Measurements from ENCODE around the gene TMEFF2. TPM values are rescaled to one million over a fixed set of nuclear protein-coding genes. Genes with fewer than 3 reads are reported as not detected.

The TMEFF2 gene
- total RNA-seq, 1 donor from 2014 or later, result 12.8 TPM

DNA sequence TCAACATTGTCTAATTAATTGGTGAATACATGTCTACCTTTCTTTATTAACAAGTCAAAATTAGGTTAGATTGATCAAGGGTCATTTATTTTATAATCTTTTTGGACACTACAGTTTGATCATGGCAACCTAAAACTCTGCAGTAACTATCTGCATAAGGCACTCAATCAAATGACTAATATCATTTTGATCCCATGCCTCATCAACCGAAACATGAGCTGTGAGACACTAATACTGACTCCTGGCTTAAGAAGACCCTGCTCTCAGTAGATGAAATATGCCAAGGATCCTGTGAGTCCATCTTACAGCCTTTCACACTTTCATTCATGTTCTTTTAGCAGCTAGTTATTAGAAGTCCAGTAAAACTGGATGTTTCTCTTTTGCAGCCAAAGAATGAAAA, 178.5 kb downstream of the TMEFF2 start:
- no peak for DNase-seq (ENCODE audit: low spot score)

DNA sequence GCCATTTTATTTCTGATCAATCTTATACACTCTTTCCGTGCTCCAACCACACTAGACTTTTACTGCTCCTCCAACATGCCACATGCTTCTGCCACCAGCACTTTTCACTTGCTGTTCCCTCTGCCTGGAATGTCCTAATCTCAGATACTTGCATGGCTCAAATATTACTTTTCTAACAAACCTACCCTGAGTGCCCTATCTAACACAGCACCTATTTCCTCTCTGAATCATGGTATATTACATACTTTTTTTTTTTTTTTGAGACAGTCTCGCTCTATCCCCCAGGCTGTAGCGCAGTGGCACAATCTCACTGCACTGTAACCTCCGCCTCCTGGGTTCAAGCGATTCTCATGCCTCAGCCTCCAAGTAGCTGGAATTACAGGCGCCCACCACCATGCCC, 181.5 kb downstream of the TMEFF2 start:
- no peak for DNase-seq (ENCODE audit: low spot score)

DNA sequence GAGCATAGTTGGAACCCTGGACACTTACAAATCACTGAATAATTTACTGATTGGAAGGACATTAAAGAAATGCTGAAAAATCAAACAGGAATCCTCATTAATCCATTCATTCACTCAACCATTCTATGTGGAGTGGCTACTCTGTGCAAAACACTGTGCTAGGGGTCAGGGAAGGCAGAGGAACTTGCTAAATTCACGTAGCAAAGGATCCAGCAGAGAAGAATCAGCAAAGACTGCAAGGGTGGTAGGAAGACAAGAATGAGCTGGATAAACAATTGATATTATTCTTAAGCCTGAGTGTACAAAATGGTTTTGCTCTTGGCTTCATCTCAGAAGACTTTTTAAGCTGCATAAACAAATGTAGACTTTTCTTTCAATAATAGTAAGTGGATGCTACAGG, 183.5 kb downstream of the TMEFF2 start:
- no peak for DNase-seq (ENCODE audit: low spot score)

DNA sequence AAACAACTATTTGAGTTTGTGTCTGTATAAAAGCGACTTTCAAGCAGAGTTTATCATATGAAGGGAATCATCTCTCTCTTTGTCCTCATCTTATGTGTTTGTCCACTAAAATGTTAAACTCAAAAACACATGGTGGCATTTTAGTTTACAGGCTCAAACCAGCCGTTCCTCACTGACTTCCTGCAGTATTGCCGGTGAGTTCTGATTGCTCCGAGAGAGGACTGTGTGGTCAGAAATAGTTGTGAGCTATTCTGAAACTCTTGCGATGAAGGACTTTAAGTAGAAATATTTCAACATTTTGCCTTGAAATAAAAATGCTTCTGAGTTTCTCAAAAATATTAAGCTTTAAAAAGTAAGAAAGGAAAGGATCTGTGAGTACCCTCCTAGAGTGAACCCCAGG, 184.7 kb downstream of the TMEFF2 start:
- DNase-seq (ENCODE audit: low spot score), result no peak

DNA sequence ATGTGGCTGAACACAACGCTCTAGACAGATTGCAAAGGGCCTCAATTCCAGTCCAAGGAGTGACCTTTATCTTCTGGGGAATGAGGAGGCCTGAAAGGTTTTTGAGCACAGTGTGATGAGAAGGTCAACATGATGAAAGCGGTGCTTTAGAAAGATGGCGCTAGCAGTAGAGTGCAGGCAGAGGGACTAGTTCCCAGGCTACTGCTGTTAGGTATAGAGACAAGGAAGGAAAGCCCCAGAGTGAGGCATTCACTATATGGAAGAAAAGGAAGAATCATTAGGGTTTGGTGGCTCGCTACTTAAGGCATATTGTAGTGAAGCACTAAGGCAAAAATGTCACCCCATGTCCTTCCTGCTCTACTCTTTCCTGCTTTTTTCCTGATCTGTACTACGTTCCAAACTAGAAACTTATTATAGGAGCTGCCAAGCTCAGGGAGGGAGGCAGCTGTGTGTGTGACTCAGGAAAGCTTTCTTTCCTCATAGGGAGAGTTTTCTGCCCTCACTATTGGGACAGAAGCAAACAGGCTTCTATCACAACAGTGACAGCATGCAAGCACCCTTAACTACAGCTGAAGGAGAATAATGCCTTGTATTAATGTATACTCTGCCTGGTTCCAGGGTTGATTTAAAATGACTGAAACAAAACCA, 187.0 kb downstream of the TMEFF2 start:
- DNase-seq (ENCODE audit: low spot score), result no peak

DNA sequence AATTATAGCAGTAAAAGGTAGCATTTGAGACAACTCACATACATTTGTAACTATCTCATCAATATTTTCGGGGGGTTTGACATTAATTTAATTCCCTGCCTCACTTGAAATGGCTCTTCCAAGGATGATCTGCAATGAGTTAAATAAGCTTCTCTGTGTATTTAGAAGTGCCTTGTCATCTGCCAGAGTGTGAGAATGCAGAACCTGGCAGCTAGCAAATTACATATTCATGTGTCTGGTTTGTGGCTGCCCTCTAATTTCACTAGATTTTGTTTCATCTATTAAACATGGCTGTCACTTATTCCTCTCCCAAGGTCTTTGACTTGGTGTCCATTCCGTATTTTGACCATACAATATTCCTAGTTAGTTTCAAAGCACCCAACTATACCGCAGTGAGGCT, 189.5 kb downstream of the TMEFF2 start:
- DNase-seq (ENCODE audit: low spot score), result no peak

DNA sequence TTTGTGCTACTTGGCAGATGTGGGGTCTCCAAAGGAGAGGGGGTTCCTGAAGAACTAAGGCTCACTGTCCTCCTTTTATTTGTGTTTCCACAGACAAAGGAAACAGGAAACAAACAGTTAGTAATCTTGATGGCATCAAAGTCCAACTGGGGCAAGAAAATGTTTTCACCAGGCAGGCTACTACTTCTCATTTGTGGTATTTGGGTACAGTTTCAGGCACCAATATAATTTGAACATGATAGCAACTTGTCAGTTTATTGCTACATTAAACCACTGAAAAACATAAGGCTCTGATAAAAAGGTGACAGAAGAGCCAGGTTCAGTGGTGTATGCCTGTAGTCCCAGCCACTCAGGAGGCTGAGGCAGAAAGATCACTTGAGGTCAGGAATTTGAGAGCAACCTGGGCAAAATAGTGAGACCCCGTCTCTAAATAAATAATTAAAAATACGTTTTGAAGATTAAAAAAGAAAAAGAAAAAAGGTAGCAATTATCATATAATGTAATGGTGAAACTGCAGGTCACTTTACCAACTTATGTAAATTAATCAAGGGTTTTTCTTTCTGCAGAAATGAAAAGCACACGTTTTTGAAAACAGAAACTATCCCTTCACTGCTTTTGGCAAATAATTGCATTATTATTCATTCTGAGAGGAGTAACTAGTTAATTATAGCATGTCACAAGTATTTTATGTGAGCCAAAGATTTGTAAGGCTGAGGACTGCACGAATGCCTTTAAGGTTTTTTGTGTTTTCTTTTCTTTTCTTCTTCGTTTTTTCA, 190.4 kb downstream of the TMEFF2 start:
- DNase-seq (ENCODE audit: low spot score), result no peak

DNA sequence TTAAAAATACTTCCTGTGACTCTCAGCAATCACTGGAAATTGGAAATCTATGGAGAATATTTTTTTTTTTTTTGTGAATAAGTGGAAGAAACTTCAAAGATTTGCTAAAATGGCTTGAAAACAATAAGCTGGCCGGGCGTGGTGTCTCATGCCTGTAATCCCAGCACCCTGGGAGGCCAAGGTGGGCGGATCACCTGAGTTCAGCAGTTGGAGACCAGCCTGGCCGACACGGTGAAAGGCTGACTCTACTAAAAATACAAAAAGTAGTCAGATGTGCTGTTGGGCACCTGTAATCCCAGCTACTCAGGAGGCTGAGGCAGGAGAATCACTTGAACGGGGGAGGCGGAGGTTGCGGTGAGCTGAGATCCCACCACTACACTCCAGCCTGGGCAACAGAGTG, 192.3 kb downstream of the TMEFF2 start:
- DNase-seq (ENCODE audit: low spot score), result no peak

DNA sequence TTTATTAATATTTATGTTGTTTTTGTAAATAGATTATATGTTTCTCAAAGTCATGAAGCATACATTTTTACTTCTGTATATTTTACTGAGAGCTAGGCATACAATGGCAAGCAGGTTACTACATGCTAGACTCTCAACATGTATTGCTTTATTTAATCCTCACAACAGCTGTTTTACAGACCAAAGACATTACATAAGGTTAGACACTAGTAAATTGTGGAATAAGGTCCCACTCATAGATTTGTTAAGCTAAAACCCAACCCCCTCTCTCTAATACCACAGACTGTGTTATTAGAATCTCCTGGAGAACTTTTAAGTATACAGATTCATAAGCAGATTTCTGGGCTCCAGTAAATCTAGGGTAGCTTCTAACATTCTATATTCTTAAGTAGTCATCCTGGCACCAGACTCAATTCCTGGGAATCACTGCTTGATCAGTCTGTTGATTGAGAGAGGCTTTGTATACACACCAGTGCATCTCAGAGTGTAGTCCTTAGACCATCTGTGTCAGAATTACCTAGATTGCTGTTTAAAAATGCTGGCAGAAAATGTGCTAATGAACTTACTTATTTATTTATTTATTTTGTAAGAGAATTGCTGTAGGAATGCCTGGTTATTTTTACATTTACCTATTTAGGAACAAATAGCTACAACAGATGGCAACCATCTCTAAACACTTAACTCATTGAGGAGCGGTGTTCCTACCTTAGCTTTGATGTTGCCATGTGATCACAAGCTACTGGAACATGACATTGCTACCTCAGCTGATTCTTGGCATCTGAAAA, 194.3 kb downstream of the TMEFF2 start:
- DNase-seq (ENCODE audit: low spot score), result no peak

DNA sequence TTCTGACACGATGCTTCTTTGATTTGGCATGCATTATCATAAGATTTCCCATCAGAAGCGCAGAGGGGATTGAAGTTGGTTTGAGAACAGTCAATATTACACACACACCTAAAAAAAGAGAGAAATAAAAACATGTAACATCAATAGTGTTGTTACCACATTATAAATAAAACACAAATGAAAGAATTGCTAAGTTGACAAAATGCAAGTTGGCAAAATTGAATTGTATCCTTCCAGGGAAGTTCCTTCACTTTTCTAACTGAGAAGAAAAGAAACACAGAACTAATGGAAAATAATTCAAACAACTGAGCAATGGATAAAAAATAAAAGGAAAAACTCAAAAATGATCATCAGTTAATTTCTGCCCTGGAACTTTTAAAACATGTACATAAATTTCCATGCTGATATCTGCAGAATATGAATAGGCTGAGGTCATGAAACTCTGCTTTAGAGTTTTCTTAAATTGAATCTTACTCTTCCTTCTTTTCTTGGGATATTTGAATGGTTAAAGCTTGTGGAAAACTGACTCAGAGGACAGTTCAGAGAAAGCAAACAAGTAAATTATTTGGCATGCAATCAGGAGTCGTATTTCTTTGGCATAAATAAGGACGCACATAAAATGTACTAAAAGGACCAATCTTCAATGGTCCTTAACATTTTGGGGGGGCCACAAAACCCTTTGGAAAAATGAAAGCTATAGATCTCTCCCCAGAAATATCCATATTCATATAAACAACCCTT, 195.5 kb downstream of the TMEFF2 start:
- DNase-seq (ENCODE audit: low spot score), result no peak

DNA sequence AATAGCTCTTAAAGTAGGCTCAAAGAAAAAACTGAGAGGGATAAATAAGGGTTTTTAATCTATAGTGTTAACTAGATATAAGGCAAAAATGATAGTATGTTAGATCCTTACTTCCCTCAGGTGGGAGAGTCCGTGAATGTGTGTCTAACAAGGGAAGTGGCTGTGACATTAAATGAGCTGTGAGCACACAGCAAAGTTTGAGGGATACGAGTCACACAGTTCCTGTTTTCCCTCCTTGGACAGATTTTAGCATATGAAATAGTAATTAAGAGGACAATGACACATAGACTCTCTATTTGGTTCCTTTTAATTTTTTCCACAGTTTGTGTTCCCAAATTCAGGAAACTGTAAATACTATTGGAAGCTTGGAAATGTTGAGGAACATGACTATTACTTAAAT, 199.4 kb downstream of the TMEFF2 start:
- no peak for DNase-seq (ENCODE audit: low spot score)

DNA sequence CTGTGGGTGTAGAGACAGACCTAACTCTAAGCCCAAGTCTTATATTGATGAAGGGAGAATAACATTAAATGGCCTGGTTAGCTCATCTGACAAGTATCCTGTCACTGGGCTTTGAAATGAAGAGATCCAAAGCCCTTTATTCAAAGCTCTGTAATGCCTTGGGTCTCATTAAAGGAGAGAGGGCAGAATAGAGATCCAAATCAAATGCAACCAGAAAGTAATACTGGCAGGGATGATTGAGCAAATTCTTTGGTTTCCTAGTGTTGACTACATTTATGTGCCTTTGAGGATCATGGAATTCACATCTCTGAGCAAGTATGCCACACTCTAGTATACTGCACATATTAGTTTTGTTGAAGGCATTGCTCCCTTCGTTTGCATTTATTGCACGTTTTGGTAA, 200.0 kb downstream of the TMEFF2 start:
- DNase-seq (ENCODE audit: low spot score), result no peak

DNA sequence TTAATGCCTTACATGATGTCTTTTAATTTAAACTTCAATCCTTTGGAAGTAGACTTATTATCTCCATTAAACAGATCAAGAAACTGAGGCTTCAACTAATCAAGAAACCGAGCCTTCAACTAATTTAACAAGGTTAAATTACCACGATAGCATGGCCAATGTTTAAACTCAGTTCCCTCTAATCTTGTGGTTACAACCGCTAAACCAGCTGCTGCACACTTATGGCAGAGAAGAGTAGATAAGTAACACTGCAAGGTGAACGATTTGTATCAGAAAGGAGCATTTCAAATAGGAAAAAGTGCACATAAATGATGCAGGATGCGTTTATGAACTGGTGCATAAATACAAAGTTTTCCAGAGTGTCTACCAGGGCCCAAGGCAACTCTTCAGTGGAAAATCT, 203.3 kb downstream of the TMEFF2 start:
- no peak for DNase-seq (ENCODE audit: low spot score)

DNA sequence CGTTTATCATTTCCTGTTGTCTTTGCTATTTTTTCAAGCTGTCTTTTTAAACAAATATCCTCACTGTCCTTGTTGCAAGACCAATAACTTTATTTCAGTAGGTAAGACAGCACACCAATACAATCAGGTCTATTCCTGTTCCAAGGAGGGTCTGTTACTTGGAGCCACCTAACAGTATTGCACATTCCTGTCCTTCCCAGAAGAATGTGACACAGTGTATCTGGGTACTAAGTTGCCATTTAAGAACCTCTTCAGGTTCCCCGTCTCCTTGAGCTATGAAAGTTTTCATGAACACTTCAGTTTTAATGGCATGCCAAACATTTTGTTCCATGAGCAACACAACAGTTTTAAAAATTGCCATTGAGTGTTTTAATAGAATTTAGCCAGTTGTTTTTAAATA, 209.0 kb downstream of the TMEFF2 start:
- no peak for DNase-seq (ENCODE audit: low spot score)

DNA sequence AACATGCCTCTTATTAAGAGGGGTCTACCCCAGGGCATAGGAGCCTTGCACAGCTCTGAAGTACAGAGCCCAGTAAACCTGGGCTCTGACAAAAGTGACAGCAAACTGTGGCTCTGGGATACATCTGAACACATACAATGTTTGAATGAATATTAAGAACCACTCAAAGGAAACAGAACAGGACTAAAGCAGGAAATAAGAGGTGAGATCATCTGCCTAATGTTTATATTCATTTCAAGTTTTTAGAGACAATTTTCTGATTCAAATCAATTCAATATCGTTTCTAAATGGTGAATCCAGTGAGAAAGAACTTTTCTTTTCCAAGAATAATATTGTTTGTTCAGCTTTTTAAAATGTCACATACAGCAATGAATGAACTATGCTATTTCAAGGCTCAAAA, 211.1 kb downstream of the TMEFF2 start:
- no peak for DNase-seq (ENCODE audit: low spot score)

DNA sequence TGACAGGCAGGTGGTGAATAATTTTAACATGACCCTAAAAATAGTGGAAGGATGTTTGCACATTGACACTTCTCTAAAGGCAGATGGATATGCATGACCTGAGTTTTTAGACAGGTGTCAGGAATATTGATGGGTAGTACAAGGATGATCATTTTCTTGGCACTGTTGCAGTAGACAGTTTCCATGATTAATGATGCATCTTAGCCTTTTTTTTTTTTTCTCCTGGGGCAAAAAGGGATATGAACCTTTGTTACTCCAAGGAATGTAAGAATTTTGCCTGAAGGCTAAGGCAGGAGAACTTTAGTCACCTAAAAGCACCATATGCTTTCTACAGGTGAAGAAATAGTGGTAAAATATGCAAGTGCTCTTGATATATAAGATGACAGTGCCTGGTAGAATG, 211.5 kb downstream of the TMEFF2 start:
- DNase-seq (ENCODE audit: low spot score), result no peak

DNA sequence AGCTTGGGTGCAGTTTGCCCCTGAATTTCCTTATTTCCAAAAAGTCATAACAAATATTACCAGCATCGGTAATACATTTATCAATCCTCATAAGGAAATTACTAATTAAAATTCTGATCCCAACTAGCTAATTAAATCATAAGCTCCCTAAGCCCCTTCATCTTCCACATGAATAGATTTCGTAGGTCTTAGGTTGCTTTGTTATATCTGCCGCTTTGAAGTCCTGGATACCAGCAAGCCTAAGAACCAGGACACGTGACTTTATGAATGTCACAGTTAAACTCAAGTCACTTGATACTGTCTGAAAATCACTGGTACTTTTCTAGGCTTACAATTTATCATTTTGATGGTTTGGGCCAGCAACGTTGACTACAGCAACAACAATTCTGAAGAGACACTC, 213.0 kb downstream of the TMEFF2 start:
- DNase-seq (ENCODE audit: low spot score), result no peak

DNA sequence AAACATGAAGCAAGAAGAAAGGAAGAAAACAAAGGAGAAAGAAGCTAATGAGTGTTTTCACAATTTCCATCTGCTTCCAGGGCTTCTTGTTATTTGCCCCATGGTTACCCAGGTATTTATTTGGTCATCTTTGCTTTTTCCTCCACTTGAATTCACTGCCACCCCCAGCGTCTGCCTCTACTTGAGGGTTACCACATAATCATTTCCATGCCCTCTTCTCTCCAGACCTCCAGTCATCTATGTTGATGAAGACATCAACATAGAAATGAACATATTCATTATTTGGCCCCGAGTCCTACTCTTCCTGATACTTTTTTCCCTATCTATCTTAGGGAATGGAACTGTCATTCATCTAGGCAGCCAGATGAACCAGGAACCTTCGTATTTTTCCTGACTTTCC, 214.2 kb downstream of the TMEFF2 start:
- no peak for DNase-seq (ENCODE audit: low spot score)

DNA sequence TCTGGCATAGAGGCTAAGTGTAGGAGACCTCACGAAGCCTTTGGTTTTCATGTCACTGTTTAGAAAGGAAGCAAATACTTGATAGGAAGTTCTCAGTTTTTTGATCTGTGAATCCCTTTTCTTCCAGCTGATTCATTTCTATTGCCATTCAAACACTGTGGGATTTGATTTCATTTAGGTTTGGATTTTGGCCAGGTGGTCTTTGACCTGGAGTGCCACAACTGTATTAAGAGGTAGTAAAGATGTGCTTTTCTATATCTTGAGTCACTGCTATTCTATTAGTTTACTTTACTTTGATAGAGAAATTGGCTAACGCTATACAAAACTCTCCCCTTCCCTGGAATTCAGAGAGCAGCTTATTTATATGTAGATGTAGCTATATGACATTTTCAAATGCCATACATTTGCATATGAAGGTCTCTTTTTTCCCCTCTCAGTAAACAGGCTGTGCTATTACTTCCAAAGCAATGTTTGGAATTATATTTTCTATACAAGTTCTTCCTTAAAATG, 215.5 kb downstream of the TMEFF2 start:
- DNase-seq (ENCODE audit: low spot score), result no peak

DNA sequence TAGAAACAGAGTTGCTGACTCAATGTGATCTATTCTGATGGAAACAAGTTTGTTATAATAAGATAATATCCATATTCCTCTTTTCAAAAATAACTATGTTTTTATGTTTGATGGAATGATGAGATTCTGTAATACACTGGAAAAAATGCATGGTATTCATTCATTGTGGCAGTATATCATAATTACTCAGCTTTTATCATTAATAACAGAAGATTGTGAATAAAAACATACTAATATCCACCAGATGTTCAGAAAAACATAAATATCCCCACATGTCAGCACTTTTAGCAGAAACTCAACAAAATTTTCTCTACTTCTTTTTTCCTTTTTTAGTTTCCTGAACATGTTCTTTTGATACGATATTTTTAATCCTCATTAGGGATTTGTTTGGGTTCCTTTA, 217.0 kb downstream of the TMEFF2 start:
- no peak for DNase-seq (ENCODE audit: low spot score)

DNA sequence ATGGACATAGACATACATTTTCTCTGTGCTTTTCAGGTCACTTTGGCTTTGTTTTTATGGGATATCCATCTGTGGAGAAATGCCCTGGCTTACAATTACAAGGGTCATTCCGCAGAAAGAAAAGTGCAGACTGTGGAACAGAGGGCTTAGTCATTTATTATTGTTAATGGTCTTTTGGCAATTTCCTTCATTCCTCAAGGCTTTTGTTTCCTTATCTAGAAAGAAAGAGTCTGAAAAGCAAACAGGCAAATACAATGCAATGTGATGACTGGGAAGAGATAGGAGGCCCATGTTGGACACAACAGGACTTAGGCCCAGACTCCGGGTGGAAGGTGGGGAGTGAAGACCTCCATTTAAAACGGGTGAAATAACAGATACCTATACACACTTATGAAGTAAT, 218.3 kb downstream of the TMEFF2 start:
- DNase-seq (ENCODE audit: low spot score), result no peak

DNA sequence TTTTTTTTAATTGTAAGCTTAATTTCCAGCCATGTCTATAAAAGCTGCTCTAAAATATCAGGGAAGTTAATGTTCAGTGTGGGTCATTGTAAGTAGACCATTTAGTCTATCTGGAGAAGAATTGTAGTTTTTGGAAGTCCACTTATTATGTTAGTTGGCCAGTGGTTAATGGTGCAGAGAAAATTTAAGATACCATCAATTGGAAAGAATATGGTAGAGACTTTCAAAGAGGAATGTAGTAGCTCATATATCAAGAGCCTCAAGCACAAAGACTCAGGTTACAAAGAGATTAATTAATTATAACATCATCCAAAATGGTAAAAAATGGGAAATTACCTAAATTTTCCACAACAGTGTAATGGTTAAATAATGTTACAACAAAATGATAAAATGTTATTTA, 220.1 kb downstream of the TMEFF2 start:
- no peak for DNase-seq (ENCODE audit: low spot score)
